ENCODE measurements around the gene ZC3H14. TPM values are rescaled to one million over a fixed set of nuclear protein-coding genes. Genes with fewer than 3 reads are reported as not detected.

The ZC3H14 gene
- total and polyA plus RNA-seq, 4 donors = 22.4 to 54.5 (median 31.7) TPM

DNA sequence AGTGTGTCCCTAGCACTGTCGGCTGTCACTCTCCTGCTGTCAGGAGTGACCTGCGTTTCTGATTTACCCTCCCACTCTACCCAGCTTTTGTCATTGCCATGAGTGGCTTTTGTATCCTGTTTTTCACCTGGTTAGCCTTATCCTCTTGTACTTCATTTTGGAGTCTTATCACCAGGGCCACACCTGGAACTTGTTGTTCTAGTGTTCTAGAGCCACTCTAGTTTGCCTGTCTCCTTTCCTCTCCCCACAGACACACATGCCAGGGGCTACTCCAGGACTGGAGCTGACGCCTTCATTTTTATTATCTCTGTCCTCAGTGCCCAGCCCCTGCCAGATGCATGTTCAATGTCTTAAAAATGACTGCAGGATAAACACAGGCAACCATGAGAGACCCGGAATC lies 34.2 kb downstream of the ZC3H14 start (continued):
- TF ChIP-seq NR2F2 (IDR thresholded peaks at IDR 0.05) (no peak), HNF4A (conservative IDR thresholded peaks at IDR 0.05) (no peak), ZBTB33 (IDR thresholded peaks at IDR 0.05) (no peak), EGR1 (IDR thresholded peaks at IDR 0.05; ENCODE audit: low read depth in 2 of 2) (no peak)
- TF ChIP-seq, protein P1, sequence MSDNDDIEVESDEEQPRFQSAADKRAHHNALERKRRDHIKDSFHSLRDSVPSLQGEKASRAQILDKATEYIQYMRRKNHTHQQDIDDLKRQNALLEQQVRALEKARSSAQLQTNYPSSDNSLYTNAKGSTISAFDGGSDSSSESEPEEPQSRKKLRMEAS (IDR thresholded peaks at IDR 0.05) = no peak

DNA sequence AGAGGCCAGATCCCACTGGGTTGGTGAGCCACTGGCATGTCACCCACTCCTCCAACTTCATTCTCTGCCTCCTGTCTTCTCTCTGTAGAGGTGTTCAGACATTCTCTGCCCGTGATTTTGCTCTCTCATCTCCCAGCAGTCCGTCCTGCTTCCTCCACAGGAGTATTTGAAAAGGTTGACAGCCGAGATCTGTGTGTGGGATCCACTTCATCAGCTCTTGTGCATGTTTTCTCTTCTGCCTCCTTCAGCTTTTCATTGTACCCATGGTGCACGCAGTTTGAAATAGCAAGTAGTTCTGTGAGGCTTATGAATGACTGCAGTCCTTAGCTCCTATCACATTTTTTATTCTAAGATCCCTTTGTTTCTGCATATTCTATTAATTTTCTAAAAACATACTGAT lies 34.8 kb downstream of the ZC3H14 start:
- TF ChIP-seq GABPA (IDR thresholded peaks at IDR 0.05 in 1 of 2, conservative IDR thresholded peaks at IDR 0.05 in 1 of 2) (no peak), YY1 (IDR thresholded peaks at IDR 0.05) (no peak), FOXA2 (IDR thresholded peaks at IDR 0.05) (no peak), TAF1 (conservative IDR thresholded peaks at IDR 0.05) (no peak), RAD21 (IDR thresholded peaks at IDR 0.05) (no peak), EGR1 (IDR thresholded peaks at IDR 0.05; ENCODE audit: low read depth in 2 of 2) (no peak), HNF4G (IDR thresholded peaks at IDR 0.05) (no peak), ZBTB33 (IDR thresholded peaks at IDR 0.05) (no peak)
- TF ChIP-seq, protein P1 (IDR thresholded peaks at IDR 0.05) = no peak
- no peak for DNase-seq (ENCODE audit: low spot score)
- Histone ChIP-seq H3K4me3 (ENCODE audit: low read depth in 1 of 3, low read length in 3 of 3) (no peak overlapping the region), H3K4me1 (ENCODE audit: control insufficient read depth in 4 of 4, insufficient read depth in 4 of 4, low read length in 3 of 4) (peaks cover 0 to 2% (median under 1%) of the 10 kb centered on the region in 4 donors), H3K27ac (ENCODE audit: low read depth in 1 of 2, low read length in 2 of 2) (no peak overlapping the region), H3K36me3 (ENCODE audit: control insufficient read depth in 4 of 4, insufficient read depth in 3 of 4, low read depth in 1 of 4, low read length in 3 of 4) (peaks cover 2 to 67% (median 51%) of the 10 kb centered on the region in 4 donors), H3K27me3 (ENCODE audit: control insufficient read depth in 4 of 4, insufficient read depth in 4 of 4, low read length in 3 of 4) (no peaks in the 10 kb centered on the region), H3K9me3 (ENCODE audit: control insufficient read depth in 4 of 4, low read length in 3 of 4) (no peaks in the 10 kb centered on the region), H3K9ac (ENCODE audit: low read depth in 1 of 2, low read length in 2 of 2) (no peak overlapping the region)
- 96% methylated on average over 4 of the region's 4 CpGs for WGBS

- Histone ChIP-seq H3K27me3 (ENCODE audit: control insufficient read depth in 4 of 4, insufficient read depth in 4 of 4, low read length in 3 of 4) (no peaks in the 10 kb centered on the region), H3K36me3 (ENCODE audit: control insufficient read depth in 4 of 4, insufficient read depth in 3 of 4, low read depth in 1 of 4, low read length in 3 of 4) (peaks cover 2 to 71% (median 55%) of the 10 kb centered on the region in 4 donors), H3K4me3 (ENCODE audit: low read depth in 1 of 3, low read length in 3 of 3) (no peak overlapping the region), H3K27ac (ENCODE audit: low read depth in 1 of 2, low read length in 2 of 2) (no peak overlapping the region), H3K9ac (ENCODE audit: low read depth in 1 of 2, low read length in 2 of 2) (no peak overlapping the region), H3K9me3 (ENCODE audit: control insufficient read depth in 4 of 4, low read length in 3 of 4) (no peaks in the 10 kb centered on the region), H3K4me1 (ENCODE audit: control insufficient read depth in 4 of 4, insufficient read depth in 4 of 4, low read length in 3 of 4) (peaks cover 0 to 2% (median under 1%) of the 10 kb centered on the region in 4 donors)
- TF ChIP-seq HNF4G (IDR thresholded peaks at IDR 0.05) (no peak), HNF4A (conservative IDR thresholded peaks at IDR 0.05) (peak in 1 of 2 donors; percentile 31)
- DNase-seq (ENCODE audit: low spot score) = no peak
- WGBS = 82% methylated on average over 2 of the region's 2 CpGs
These were observed 35.3 kb downstream of the ZC3H14 start for GRCh38 chr14:88598097-88598675.
